T-helper 2 cell treated with Interferon-gamma antibody and Interleukin-4, amounts not matched to agents 100 ng/mL and 5 ng/mL, for 36 hours (primary cell): ENCODE data around the gene CD58. TPM values are rescaled to one million over a fixed set of nuclear protein-coding genes. Genes with fewer than 3 reads are reported as not detected.

Experiments
- intact Hi-C: fragments of 100-400 bp; cut with micrococcal nuclease; formaldehyde crosslinking; loops from one replicate; pipeline ENCODE4 v1.15.1; 2023
- total RNA-seq: library from RNA; stranded (reverse); gene quantifications from 2 replicates; pipeline ENCODE4 v1.2.3, GENCODE V29; 2022

The CD58 gene
- total RNA-seq, 1 donor from 2014 or later: 37.1 TPM

GRCh38 chr1:116495535-116495934 is 75.3 kb downstream of the CD58 start:
- intact Hi-C loops: no loop called here

GRCh38 chr1:116494745-116495144 is 76.1 kb downstream of the CD58 start:
- intact Hi-C loops: no loop called here

- intact Hi-C loops: no loop called here
Measured at GRCh38 chr1:116494353-116494692, 76.5 kb downstream of the CD58 start.

- intact Hi-C loops: no loop called here
Measured at GRCh38 chr1:116493484-116494352, 77.1 kb downstream of the CD58 start.

DNA sequence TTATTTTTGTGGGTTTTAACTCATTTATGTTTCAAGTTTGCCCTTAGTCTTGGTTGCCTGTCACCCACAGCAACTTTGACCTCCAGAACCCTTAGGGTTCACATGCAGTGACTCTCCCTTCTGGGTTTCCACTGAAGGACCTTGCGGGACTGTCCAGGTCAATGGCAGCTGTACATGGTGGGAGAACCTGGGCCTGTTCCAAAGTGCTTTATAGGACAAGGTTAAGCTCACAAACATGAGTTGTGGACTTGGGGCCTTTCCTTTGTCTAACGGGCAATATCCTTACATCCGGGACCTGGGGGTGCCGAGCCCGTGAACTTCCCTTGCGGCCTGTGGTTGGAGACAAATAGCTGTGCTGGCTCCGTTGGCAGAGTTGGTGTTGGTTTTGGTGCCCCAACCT is 77.8 kb downstream of the CD58 start:
- intact Hi-C loops: no loop called here

DNA sequence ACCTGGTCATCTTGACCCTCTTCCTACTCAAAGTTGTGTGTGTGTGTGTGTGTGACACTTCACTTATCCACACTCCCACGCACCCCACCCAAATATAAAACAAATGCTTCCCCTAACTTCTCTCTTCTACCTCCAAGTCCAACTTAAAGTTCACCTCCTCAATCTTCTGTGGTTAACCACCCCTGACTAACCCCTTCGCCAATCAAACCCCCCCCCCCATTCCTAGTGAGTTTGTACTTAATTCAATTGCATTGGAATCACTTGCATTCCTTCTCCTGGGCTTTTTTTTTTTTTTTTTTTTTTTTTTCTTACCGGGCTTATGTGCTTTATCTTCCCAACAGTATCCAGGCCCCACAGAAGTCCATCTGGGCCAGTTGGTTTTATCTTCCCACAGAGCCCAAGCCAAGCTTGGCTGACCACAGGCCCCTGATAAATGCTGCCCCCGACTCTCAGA is 78.4 kb downstream of the CD58 start:
- intact Hi-C loops: no loop called here

DNA sequence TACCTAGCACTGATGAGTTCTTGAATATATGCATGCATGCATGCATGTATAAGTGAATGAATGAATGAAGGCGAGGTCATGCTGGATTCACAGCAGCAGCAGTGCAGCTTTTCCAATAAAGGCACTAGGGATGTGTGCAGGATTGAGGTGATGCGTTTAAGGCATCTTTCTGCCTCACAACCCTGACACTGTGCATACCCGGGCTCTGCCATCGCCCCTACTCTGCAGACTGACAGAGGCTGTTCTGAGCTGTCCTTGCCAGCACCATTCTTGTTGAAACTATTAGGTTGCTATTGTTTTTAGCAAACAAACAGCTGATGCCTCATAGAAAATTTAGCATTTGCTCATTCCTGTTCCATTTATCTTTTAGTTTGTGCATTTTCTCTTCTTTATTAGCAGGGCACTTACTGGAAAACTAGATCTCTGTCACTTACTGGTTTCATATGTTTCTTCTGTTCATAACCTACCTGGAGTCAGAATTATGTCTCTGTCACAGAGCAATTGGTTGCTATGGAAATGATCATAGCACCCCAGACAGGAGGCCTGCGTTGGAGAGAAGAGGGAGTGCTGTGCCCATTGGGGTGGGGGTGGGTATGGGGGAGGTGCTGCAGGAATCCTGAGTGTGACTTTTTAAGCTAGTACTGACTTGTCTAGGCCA is 79.0 kb downstream of the CD58 start:
- intact Hi-C loops: no loop called here

DNA sequence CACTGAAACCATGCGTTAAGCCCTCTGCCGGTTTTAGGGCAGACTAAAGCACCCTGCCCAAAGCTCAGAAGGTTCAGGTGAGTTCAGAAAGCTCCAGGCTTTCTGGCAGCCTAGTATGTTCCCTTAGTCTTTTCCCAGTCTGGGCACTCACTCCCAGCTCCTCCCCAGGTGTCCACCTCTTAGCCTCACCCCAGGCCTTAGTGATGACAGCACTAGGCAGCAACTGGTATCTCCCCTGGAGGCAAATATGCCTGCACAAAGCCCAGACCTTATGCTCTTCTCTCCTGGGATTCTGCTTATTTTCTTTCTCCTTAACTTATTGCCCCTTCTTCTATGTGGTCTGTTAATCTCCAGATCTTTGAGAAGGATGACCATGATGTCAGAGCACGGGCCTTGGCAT is 80.2 kb downstream of the CD58 start:
- intact Hi-C loops: no loop called here

DNA sequence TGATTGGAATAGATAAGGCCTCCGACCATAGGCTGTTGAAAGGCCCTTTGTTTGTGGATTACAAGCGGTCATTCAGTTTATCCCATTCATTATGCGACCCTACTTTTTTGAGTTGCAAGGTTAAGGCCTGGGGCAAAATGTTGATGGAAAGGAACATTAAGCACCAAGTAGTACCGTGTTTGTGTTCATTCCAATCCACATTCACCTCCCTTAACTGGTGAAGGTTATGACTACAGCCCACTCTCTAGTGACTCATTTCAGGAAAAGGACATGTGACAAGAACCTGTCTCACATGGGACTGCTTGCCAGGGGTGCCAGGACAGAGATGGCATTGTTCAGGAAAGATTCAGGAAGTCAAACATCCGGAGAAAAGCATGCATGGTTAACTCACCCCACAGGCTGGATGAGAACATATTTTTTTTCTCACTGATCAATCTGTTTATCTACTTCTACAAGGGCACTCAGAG is 81.6 kb downstream of the CD58 start:
- intact Hi-C loops: no loop called here

- intact Hi-C loops: no loop called here
Measured at GRCh38 chr1:116488071-116488470, 82.8 kb downstream of the CD58 start.

DNA sequence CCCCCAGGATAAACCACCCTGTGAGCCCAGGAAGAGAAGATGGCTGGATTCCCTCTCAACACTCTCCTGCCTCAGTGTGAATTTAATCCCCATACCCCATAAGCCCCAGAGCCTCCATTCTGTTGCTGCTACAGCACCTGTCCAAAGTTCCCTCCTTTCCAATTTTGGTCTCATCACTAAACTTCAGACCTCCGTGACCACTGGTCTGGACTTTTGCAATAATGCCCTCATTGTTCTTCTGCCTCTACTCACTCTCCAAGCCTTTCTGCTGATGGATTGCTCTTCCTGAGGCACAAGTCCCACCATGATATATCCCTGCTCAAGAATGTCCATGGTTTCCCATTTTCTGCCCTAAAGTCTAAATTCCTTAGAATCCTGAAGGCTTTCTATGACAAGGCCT is 83.2 kb downstream of the CD58 start:
- intact Hi-C loops: no loop called here

DNA sequence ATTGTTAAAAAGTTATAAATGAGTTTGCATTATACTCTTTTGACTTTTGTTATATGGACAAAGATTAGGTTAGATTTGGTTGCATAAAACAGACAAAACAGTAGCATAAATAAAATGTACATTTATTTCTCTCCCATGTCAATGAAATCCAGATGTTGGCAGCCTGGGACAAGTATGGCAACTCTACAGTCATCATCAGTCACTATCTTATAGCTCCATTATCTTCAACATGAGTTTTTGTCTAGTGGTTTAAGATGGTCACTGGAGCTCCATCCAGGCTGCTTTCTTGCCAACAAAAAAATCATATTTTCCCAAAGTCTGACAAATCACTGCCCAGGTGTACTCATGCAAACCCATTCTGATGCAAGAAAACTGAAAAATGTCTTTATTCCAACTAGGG is 83.8 kb downstream of the CD58 start:
- intact Hi-C loops: no loop called here

DNA sequence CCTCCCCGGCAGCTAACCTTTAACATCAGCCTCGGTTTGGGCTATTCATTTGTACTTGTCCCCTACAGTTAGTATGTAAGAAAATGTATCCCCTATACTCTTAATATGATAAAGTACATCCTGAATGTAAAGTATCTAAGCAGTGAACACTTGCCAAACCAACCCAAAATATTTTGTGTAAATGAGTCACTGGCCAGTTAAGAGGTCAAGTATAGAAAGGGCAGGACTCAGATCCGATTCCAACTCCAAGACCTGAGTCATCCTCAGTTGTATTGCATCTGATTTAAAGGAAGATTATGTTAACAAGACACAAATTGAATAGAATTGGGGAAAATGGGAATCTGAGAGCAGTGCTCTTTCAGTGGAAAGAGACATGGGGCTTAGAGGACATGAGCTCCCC is 84.4 kb downstream of the CD58 start:
- intact Hi-C loops: no loop called here

GRCh38 chr1:116485976-116486375 is 84.8 kb downstream of the CD58 start:
- intact Hi-C loops: loop anchor here (1.0 to 2.0 kb wide), 4 partner anchors 125 to 347 kb away; no protein-coding TSS in a partner anchor

GRCh38 chr1:116485071-116485735 is 85.6 kb downstream of the CD58 start:
- intact Hi-C loops: loop anchor here (1.0 to 2.0 kb wide), 4 partner anchors 124 to 346 kb away; no protein-coding TSS in a partner anchor

DNA sequence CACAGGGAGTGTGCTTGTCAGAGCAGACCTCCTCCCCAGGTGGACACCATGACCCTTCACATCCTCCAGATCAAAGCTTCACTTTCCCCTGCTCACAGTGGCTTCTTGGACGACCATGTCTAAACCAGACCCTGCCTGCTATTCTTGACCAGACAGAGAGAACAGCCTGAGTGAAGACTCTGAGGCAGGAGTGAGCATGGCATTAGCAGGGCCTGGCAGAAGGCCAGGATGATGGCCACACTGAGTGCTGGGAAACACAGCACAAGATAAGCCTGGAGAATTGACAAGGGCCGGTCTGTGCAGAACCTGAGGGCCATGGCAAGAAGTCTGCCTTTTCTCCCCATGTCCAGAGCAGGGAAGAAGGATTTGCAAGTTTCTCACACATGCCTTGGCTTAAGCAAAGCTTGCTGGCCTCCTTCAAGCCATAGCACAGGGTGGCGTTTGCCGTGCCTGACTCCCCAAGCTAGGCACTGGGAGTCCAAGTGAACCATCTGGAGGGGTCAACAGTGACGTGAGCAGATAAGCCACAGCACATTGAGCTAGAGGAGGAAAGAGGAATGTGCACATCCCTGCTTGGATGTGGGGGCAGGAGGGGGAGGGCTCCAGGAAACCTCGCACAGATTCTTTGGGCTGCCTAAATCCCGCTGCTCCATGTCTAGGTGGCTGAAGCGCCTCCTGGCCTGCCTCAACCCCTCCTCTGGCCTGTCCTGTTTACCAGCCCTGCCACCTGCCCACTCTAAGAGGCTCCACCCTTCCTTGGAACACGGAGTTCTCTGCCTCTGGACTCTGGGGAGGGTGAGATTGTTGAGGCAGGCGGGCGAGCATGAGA is 87.1 kb downstream of the CD58 start:
- intact Hi-C loops: loop anchor here (2.0 kb wide), 2 partner anchors 123 to 251 kb away; no protein-coding TSS in a partner anchor

GRCh38 chr1:116482490-116482889 is 88.3 kb downstream of the CD58 start:
- intact Hi-C loops: no loop called here

DNA sequence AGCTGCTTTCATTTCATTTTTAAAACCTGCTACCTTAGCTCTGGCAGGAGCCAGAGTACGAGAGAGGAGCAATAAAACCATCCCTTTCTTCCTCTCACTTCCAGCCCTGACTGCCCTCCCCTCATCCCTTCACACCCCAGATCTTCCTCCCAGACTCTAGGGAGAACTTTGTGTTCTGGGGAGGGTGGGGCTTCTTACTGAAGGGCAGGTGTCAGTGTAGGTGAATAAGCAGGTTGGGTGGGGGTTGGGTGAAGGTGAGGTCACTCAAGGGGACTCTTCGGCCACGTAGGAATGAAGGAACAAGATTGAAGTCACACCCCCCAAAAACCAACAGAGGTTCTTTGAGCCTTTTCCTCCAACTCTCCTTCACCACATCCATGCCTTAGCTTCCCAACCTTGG is 88.9 kb downstream of the CD58 start:
- intact Hi-C loops: no loop called here

DNA sequence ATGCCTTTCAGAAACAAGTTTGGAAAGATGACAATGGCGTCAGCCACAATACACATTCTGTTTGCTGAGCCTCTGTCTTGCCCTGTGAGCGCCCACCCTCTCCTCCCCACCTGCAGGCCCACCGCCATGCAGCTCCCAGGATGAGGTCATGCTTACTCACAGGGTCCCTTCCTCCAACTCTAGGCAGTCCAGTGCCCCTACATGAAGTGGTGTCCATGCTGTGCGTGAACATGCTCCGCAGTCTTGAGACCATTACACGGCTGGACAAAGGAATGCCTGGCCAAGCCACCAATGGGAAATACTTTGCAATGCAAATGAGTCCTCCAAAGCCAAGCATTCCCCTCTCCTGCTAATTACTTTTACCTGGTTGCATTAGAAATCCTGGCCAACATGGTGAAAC is 92.2 kb downstream of the CD58 start:
- intact Hi-C loops: no loop called here

- intact Hi-C loops: no loop called here
Measured at GRCh38 chr1:116477429-116477828, 93.4 kb downstream of the CD58 start.

- intact Hi-C loops: no loop called here
Measured at GRCh38 chr1:116476321-116476720, 94.5 kb downstream of the CD58 start.
